Activated CD4-positive, alpha-beta T cell treated with anti-CD3 and anti-CD28 coated beads, Interleukin-2, amount 50 U/mL, for 16 hours (primary cell): ENCODE data around the gene MBD4.
"Not testable (repeated sequence)": the region's sequence is repeated elsewhere in the genome, so short reads cannot be mapped to it uniquely, and the experiment has no call there.

Experiments used
- DNase-seq: peaks from one replicate; pipeline ENCODE4 v3.0.0-alpha.2; 2020

The MBD4 gene

DNA sequence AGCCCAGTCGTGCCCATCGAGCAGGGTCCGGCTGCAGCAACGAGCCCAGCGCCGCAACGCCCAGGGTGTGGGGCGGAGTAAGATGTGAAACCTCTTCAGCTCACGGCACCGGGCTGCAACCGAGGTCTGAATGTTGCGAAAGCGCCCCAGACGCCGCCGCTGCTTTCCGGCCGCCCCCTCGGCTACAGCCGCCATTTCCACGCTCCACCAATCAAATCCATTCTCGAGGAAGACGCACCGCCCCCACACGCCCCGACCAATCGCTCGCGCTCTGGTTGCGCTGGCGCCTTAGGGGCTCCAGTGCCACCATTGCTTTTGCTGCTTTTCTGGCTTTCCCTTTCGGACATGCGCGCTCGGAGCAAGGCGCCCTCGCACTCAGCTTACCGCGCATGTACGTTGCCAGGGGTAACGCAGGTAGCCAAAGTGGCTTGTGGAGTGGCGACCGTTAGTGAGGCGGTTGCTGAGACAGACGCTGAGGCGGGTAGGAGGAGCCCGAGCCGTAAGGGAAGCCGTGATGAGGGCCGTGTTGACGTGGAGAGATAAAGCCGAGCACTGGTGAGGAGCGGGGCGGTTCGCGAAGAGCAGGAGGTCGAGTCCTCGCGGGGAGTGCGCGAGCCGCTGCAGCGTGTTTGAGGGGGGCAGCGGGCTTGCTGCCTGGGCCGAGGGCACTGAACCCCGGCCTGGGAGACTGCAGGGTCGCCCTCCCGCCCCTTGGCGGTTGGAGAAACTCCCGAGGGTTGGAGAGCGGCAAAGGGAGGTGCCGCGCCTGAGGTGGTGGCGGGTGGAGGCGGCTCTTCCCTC, at the start of gene MBD4, which contains the start of gene IFT122:
Gene MBD4 (minus strand): TSS at position 132 of the 801 bp plus-strand sequence. CDS start 115 bp downstream, at position 17.
Gene IFT122 (plus strand): TSS at position 408 of the 801 bp plus-strand sequence. CDS start 107 bp downstream, at position 515.
- peak; percentile 99 for DNase-seq

DNA sequence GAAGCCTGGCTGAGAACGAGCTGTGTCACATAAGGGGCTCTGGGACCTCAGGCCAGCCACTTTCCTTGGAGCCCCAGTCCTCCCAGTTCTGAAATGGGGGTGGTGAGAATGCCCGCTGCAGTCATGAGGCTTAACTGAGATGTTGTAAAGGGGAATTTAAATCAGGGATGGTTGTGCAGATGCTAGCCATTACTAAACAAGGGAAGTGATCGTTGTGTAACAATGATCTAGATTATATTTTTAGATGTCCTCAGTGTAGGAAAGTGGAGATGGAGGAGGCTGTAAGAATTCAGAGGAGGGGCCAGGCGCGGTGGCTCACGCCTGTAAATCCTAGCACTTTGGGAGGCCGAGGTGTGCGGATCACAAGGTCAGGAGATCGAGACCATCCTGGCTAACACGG, 49.5 kb upstream of the MBD4 start:
- not testable (repeated sequence) for DNase-seq

DNA sequence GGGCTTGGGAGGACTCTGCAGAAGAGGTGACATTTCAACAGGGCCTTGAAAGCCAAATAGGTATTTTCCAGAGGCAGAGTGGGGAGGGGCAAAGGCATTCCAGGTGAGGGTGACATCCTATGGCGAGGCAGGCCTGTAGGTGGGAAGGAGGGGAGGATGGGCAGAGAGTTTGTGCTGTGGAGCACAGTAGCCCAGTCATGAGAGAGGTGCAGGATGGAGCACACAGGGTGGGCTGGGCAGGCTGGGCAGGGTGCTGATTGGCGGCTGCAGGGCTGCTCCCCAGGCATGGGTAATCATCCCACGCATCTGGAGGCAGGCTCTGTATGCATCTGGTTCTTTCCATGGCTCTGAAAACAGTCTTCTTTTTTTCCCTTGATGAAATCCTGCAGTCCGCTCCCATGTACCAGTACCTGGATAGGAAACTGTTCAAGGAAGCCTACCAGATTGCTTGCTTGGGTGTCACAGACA, 48.2 kb upstream of the MBD4 start:
- DNase-seq: not testable (repeated sequence)

DNA sequence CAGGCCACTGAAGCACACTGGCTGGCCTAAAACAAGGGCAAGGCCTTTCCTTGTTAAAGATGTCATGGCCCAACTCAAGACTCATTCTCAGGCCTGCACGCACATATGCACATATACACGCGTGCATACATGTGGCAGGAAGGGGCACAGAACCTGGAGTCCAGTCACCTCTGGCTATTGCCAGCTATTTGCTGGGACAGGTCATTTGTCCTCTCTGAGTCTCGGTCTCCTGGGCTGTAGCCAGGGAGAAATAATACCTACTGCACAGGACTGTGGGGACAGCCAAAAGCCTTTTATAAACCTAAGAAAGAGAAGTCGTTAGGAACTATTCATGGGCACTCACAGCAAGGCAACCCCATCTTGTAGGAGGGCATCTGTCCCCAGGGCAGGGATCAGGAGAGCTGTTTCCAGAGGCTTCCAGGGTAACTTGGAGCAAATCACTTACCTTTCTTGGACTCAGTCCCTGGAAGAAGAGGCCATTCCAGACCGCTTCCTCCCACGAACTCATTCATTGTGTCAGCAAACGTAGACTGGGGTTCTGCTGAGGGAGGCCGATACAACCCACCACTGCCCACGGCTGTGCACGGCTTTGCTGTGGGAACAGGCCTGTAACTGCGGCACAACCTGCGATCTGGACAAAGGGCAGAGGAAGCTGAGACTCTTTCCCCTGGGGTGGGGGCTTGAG, 47.6 kb upstream of the MBD4 start:
- no peak for DNase-seq

DNA sequence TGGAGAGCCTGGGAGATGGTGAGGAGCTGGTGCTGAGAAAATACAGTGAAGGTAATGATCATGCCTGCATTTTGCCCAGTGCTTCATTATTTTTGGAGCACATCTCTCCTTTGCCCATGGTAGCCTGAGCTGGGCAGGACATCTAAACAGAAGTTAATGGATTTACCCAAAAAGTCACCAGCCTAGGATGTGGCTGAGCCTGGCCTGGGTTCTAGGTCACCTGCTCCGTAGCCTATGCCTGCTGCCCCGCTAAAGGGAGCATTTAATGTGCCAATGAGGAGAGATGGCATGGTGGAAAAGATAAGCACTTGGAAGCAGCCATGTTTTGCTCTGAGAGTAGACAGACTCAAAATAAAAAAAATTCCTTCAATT, 46.9 kb upstream of the MBD4 start:
- no peak for DNase-seq

DNA sequence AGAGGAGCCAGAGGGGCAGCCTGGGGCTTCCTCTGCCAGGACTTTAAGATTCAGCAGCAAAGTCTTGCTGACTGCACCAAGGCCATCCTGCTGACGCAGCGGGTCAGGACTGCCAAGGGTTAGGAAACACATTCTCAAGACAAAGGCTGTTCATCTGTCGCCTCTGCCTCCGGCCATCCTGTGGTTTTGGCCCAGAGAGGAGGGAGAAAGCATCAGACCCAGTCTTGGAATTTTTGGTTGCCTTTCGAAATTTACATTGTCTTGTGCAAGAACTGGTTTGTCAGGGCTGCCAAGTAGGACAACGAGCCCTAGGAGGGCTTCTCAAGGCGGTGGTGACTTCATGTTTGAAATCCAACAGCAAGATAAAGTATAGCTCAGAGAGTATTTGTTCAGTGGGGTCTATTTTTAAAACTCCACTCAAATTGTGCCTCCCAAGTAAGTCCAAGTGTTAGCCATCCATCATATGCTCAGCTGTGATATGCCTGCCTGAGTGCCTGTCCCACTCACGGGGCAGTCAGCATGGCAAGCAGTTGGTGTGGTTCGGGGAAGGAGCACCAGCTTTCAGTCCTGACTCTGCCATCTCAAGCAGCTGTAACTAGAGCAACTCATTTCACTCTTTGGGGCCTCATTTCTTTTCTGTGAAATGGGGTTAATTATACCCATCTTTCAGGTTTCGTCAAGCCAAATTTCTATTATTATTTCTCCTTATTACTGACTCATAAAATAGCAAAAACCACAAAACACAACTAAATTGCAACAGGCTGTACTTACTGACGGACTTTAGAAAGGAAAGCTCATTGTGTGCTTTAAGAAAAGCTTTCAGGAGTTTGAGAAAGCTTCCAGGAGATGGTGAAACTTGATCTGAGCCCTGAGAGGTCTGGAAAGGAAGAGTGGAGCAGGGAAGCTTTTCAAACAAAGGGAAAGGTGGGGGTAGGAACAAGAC, 46.2 kb upstream of the MBD4 start:
- peak; percentile 41 for DNase-seq

DNA sequence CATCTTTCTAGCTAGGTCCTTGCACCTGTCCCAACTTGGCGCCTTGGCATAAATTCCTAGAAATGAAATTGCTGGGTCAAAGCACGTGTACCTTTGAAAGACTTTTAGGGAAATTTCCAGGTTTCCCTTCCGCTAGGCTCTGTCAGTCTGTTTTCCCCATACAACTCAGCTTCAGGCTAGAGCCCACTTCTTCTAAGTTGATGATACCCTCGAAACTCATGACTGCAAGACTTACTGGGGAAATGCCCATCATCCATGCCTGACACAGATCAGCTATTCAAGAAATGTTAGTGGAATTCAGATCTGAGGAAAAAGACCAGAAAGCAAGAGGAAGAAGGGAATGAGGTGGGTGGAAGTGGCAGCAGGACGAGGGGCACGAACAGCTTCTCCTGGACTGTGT, 45.4 kb upstream of the MBD4 start:
- DNase-seq: not testable (repeated sequence)

DNA sequence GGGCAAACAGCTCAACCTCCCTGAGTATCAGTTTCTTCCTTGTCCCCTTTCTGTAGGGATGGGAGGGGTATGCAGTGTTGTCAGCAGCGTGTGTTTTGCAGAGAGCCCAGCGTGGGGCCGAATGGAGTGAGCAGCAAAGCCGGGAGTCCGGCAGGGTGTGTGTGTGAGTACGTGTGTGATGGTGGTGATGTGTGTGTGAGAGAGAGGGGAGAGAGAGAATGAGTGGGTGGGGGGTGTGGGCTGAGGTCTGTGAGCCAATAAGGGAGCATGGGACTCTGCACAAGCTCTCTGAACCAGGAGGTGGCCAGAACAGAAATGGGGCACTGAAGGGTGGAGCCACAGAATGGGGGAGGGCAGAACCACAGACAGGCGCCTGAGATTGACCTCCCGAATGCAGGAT, 44.1 kb upstream of the MBD4 start:
- no peak for DNase-seq

DNA sequence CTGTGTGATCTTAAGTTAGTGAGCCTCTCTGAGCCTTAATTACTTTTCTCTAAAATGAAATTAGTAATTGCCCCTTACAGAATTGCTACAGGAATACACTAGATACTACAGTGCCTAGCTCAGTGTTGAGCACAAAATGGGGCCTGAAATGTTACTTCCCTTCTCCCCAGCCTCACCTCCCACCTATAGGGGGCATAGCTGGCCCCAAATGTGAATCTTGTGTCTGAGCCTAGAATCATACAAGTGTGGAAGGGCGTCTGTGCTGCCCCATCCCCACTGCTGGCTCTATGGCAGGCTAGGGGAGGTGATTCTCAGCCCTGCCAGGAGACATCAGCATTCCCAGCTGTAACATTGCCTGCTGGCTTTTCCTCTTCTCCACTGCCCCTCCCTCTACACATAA, 43.0 kb upstream of the MBD4 start:
- no peak for DNase-seq

DNA sequence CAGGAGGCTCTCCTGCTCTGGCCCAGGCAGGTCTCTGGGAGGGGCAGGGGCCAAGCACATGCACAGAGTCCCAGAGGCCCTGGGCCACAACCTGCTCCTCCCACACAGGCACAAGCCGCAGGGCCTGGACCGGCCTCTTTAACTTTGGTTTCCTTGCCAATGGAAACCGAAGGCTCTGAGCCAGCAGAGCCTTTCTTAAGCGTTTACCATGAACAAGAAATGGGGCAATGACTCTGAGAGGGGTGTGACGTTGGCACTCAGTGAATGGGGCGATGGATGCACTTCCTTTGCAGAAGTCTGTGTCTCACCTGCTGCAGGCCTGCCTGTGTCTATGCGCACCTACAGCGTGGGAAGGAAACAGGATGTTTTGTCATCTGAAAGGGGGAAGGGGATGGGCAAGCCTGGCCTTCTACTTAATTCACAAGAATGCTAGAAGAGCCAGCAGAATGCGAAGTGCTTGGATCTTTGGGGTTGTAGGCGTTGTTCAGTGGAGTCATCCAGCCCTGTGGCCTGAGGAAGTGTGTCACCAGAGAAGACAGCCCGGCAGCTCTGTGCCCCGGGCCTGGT, 42.1 kb upstream of the MBD4 start:
- DNase-seq: no peak

DNA sequence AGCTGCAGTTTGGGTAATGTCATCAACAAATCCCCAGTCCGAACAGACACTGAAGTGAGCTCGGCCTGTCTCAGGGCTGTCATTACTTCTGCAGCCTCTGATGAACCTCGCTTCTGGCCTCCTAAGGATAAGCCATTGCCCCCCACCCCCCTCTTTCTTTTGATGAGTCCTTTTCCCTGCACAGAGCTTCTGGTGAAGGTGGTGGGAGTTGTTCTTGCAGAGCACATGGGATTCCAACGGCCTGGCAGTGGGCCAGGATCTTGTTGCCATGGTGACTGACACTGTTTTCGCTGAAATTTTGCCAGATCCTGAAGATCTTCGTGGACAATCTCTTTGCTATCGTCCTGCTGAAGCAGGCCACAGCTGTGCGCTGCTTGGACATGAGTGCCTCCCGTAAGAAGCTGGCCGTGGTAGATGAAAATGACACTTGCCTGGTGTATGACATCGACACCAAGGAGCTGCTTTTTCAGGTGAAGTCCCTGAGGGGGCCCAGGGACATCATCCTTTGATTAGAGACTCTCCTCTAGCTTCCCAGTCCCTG, 41.5 kb upstream of the MBD4 start:
- not testable (repeated sequence) for DNase-seq

DNA sequence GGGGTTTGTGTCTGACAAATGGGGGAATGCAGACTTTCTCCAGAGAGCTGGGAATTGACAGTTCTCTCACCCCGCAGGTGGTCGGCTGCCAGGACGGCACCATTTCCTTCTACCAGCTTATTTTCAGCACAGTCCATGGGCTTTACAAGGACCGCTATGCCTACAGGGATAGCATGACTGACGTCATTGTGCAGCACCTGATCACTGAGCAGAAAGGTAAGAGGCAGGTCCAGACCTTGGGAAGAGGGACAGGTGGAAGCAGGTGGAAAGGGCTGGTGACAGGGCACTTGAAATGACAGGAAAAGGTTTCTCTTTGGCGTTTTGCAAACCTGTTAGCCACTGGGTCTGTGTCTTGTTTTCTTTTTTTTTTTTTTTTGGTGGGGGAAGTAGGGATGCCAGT, 36.8 kb upstream of the MBD4 start:
- no peak for DNase-seq

DNA sequence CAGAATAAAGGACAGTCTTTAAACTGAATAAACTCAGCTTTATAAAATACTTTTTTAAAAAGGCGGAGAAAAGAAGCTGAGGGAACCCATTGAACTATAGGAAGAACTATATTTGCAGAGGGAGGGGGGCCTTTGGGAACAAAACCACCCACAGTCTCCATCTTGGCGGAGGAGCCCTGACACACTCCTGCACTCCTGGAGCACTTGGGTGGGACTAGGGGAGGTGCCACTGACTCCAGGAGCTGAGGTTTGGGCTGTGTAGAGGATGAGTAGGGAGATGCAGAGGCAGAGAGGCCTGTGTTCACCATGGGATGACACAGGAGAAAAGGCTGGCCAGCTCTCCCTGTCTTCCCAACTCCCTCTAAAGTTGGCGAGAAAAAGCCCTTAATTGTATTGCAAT, 36.1 kb upstream of the MBD4 start:
- DNase-seq: no peak

DNA sequence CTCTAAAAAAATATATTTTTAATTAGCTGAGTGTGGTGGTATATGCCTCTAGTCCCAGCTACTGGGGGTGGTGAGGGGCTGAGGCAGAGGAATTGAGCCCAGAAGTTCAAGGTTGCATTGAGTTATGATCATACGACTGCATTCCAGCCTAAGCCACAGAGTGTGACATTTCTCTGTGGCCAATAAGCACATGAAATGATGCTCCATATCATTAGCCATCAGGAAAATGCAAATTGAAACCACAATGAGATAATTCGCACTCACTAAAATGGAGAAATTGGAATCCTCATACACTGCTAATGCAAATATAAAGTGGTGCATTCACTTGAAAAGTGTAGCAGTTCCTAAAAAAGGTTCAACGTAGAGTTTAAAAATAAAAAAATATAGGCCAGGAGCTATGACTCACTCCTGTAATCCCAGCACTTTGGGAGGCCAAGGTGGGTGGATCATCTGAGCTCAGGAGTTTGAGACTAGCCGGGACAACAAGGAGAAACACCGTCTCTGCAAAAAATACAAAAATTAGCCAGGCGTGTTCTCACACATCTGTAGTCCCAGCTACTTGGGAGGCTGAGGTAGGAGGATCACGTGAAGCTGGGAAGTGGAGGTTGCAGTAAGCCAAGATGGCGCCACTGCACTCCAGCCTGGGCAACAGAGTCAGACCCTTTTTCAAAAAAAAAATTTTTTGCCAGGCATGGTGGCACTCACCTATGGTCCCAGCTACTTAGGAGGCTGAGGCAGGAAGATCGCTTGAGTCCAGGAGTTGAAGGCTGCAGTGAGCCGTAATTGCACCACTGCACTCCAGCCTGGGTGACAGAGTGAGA, 35.4 kb upstream of the MBD4 start:
- no peak for DNase-seq

DNA sequence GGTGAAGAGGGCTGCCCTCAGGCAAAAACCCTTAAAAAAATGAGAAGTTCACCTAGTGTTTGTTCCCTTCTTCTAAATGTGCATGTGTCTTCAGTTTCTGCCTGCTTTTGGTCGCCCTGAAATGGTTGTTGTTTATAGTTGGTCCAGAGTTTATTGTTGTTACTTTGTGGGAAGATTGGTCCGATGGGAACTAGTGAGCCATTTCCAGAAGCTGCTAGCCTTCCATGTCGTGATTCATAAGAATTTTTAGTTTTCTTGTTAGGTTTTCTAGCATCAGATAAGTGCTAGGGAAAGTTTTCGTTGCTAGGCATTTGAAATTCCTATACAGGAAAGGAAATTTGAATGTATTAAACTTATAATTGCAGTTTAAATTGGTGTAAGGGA, 34.0 kb upstream of the MBD4 start:
- no peak for DNase-seq

DNA sequence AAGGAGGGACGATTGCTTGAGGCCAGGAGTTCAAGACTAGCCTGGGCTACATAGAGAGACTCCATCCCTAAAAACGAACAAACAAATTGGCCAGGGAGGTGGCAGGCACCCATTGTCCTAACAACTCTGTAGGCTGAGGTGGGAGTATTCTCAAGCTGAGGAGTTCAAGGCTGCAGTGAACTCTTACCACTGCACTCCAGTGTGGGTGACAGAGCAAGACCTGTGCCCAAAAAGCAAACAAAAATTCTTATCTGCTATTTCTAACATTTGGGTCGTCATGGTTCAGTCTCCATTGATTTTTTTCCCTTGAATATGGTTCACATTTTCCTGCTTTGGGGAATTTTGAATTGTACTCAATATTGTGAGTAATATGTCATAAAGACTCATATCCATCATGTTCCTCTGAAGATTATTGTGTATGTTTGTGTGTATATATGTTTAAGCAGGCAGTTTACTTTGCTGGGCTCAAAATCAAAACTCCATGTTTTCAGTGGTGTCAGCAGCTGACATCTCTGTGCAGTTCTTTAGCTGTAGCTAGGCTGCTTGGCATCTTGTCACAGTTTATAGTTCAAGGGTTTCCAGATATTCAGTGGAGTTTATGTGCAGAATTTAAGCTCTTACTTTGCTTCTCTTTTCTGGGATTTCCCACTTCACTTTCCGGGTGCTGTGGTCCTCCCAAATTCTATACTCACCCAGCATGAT, 33.5 kb upstream of the MBD4 start:
- no peak for DNase-seq

DNA sequence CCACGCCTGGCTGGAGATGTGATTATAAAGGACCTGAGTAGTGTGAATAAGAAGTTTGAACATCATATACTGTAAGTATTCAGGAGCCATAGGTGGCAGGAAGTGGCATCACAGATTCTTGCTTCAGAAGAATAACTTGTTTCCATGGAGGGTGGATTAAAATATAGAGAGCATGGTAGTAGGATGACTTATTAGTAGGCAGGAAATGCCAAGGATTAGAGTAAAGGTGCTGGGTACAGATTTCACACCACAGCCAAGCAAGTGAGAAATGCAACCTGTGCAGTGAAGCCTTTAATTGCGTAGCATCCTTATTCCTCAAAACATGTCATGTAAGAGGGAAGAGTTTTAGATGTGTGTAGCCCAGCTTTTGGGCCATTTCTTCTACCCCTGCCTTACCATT, 31.1 kb upstream of the MBD4 start:
- DNase-seq: no peak

DNA sequence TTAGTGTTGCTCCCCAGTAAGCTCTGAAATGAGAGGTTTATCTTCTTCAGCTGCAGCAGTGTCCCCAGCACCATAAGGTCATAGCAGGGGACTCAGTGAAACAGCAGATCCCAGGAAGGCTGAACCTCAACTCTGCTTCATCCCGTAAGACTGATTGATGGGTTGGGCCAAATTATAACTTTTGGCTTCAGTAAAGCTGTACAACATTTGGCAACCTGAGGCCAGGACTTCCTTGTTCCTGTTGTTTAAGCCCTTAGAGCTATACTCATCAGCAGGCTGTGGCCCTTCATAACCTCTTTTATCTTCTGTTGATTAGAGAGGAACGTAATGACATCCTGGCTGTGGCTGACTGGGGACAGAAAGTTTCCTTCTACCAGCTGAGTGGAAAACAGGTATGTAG, 29.3 kb upstream of the MBD4 start:
- DNase-seq: no peak

DNA sequence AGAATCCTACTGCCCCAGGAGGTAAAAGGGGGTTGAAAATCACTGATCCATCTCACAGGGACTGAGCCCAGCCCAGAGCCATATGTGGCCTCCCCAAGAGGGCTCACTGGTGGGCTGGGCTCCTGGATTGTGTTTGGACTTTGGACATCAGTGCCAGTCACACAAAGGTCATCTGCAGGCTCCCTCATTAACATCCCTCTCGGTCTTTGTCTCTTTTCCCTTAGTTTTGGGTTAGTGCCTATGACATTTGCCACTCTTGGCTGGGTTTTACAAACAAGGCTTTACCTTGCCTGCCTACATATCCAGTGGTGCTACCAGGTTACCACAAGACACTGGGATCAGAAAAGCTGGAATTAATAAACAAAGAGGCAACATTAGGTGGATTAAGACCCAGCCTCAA, 28.2 kb upstream of the MBD4 start:
- no peak for DNase-seq

DNA sequence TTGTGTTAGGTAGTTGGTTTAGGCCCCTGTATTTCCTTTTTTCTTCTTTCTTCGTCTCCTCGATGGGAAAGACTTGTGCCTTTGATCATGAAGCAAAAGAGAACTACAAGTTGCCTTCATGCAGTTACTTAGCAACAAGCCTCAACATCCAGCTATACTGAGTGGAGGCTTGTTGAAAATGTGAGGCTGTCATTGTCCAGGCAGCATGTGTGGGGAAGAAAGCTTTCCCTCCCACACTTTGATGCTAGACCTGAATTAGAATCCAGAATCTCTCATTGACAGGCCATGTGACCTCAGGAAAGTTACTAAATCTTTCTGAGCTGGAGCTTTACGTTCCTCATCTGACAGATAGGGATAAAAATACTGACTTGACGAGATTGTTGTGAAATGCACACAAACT, 24.0 kb upstream of the MBD4 start:
- no peak for DNase-seq

DNA sequence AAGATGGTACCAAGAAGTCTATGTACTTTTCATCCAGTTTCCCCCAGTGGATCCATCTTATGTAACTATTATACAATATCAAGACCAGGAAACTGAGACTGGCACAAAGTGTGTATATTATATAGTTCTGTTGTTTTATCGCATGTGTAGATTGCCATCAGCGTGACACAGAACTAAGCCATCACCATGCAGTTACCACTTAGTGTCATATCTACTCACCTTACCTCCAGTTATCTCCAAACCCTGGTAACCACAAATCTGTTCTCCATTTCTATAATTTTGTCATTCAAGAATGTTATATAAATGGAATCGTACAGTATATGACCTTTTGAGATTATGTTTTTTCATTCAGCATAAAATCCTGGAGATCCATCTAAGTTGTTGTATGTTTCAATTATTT, 23.3 kb upstream of the MBD4 start:
- no peak for DNase-seq
